CD4-positive, alpha-beta T cell treated with Interleukin-17A for 1 hour (primary cell): ENCODE measurements around the gene HTRA1.
A peak's percentile ranks its signal among the peaks of the same experiment; 100 is the strongest.

Experiments
- DNase-seq: peaks from one replicate; pipeline ENCODE4 v3.0.0-alpha.2; 2020

Gene HTRA1

DNA sequence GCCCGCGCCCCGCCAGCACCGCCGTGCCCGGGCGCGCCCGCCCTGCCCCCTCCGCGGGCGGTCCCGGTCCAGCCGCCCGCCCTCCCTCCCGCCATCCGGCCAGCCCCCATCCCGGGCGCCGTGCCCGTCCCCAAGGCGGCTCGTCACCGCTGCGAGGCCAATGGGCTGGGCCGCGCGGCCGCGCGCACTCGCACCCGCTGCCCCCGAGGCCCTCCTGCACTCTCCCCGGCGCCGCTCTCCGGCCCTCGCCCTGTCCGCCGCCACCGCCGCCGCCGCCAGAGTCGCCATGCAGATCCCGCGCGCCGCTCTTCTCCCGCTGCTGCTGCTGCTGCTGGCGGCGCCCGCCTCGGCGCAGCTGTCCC is at the start of gene HTRA1:
Gene HTRA1 (plus strand): TSS at position 187 of the 362 bp plus-strand sequence. CDS start 100 bp downstream, at position 287.
- no peak for DNase-seq

GRCh38 chr10:122413327-122413726 is 48.0 kb upstream of the HTRA1 start:
- no peak for DNase-seq

- DNase-seq: no peak
Observed at GRCh38 chr10:122417667-122418066, 43.7 kb upstream of the HTRA1 start.

GRCh38 chr10:122419016-122419415 is 42.3 kb upstream of the HTRA1 start:
- DNase-seq: no peak

GRCh38 chr10:122419876-122420623 is 41.3 kb upstream of the HTRA1 start:
- no peak for DNase-seq

- DNase-seq: no peak
Observed at GRCh38 chr10:122420624-122421007, 40.7 kb upstream of the HTRA1 start.

DNA sequence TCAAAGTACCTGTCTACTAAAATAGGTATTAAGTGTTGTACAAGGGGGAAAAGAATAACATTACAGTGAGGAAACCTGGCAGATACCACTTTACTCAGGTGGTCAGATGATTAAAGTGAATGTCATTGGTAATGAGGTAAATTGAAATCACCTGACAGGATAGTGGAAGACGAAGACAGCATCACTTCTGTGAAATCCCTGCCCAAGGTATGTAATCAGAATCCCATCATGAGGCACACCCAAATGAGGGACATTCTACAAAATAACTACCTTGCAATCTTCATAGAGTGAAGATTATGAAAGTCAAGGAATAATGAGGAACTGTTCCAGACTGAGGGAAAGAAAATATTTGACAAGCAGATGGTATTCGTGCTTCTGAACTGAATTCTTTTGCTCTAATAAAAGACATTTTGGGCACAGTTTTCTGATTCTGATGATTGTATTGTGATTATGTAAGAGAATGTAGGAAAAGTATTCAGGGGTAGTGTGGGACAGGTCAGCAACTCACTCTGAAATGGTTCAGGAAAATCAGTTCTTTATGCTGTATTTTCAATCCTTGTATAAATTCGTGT is 40.2 kb upstream of the HTRA1 start:
- no peak for DNase-seq

DNA sequence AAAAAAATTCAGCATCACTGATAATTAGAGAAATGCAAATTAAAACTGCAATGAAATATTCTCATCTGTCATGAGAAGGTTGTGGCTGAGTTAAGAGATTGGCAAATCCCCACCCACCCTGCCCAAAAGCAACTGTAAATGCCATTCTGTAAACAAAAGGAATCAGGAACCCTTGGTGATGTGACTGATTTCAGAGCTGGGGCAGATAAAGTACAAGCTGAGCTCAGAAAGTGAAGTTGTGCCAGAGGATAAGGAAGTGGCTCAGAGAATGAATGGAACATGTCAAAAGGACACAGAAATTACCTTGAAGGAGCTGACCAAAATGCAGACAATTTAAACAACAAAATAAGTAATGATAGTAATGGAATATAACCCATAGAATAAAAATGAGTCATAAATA is 39.6 kb upstream of the HTRA1 start:
- no peak for DNase-seq

GRCh38 chr10:122422266-122422989 is 38.9 kb upstream of the HTRA1 start:
- peak; percentile 62 for DNase-seq

DNA sequence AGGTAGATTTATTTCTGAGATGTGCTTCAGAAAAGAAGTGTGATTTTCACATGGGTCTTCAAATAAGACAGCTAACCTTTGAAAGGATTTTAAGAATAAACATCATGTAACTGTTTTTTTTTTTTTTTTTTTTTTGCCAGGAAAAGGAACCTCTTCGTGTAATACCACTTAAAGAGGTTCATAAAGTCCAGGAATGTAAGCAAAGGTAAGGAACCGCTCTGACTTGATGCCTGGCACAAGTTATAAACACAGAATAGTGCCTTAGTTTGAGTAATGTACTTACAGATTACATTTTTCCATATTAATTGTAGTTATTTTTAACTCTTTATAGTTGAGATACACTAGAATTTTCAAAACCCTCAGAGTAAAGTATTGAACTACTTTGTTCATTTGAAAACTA is 37.3 kb upstream of the HTRA1 start:
- no peak for DNase-seq

GRCh38 chr10:122426829-122427228 is 34.5 kb upstream of the HTRA1 start:
- DNase-seq: no peak

- DNase-seq: no peak
Observed at GRCh38 chr10:122427280-122427679, 34.1 kb upstream of the HTRA1 start.

DNA sequence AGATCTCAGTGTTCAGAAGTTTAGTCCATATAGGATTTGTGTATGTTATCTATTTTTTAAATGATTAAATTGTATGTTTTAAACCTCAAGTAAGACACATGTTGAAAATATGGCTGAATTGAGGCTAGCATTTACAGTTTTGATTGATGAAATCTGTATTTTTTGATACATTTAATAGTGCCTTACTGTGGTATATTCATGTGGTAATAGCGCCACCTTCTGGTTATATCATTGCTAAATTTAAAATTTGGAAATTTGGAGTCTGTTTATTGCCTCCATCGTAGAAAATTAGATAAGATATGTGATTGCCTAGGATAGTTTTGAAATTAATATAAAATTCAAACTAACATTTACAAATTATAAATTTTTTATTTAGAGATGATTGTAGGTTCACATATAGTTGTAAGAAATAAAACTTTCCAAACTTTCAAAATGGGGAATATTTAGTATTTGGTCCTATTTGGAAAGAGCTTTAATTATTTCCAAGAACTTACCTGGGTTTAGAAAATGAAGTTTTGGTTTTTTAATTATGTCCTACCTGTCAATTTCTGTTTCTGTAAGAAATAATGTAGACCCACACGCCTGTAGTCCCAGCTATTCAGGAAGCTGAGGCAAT is 26.0 kb upstream of the HTRA1 start:
- peak; percentile 76 for DNase-seq

GRCh38 chr10:122441961-122442360 is 19.4 kb upstream of the HTRA1 start:
- DNase-seq: no peak

DNA sequence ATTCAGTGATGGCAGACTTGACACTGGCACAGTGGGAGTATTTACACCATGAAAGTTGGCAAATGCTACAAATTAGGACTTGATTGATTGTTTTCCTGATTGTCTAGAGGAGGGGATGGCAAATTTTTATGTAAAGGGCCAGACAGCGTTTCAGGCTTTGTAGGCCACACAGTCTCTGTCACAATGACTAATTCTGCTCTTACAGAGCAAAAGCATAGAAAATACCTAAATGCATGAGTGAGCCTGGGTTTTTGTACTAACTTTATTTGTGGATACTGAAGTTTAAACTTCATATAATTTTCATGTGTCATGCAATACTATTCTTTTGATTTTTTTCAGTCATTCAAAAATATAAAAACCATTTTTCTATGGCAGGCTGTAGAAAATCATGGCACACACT is 15.9 kb upstream of the HTRA1 start:
- no peak for DNase-seq

- DNase-seq: no peak
Observed at GRCh38 chr10:122445904-122446303, 15.4 kb upstream of the HTRA1 start.

DNA sequence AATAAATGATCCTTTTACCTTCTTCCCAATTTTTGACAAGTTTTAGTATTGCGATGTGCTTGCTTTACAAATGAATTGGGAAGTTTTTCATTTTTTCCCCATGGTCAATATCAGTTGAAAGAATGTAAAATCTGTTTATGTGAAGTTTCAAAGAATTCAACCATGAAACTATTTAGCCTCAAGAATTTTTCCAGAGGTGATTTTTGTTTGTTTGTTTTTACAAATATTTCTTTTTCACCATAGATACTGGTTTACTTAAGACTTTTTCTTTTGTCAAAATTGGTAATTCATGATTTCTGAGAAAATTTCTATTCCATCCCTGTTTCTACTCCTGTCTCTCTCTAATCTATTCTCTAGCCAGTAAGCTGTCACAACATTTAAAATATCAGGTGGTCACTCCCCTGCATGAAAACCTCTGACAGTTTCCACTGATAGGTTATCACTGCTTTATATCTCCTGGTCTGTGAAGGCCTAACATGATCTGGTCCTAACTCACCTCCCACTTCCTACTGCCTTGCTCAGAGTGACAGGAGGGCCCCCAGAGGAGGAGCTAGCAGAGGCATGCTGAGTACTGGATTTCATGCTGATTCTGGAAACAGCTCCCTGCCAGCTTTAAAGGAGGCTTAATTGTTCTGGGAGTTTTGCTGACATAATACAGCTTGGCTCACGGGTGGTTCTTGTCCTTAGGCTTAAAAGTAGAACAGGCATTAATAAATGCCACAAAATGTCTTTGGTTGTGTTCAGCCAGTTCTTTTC is 14.5 kb upstream of the HTRA1 start:
- no peak for DNase-seq

- DNase-seq: no peak
Observed at GRCh38 chr10:122448600-122448999, 12.8 kb upstream of the HTRA1 start.

DNA sequence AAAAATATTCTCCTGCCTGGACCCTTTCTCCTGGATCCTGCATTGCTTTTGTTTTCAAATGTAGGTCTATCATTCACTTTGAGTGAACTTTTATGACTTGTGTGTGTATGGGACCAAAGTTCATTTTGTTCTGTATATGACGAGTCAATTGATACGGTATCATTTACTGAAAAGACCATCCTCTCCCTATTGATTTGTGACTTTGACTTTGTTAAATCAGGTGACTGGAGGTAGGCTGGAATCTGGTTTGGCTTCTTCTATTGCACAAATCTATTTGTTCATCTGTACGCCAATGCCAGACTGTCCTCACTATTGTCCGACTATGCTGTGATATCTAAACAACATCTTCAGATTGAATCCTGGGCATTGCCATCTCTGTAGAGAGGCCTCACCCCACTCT is 12.2 kb upstream of the HTRA1 start:
- DNase-seq: no peak

DNA sequence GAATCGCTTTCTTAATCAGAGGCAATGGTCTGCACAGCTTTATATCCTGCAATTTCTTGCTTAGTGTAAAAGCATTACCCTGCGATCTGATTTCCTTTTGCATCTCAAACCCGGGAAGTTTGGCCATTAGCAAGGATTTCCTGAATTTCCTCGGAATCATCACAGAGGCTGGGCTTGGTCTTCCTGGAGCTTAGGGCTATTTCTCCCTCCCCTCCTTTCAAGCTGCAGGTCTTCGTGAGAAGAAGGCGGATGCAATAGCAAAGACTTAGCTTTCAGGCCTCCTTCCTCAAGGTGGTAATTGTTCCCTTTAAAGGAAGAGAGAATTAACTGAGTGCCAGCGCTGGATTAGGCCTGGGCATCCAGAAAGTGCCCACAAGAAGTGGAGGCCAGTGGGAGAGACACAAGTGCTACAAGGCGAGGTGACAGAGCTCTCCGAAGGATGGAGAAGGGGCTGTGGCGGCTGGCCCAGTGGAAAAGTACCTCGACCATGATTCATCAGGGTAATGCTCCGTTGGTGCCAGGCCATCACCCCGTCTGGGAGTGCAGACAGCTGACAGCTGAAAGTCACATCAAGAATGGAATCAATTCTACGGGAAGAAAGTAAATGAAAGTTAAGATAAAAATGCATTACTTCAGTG is 10.9 kb upstream of the HTRA1 start:
- no peak for DNase-seq

GRCh38 chr10:122454071-122454470 is 7.3 kb upstream of the HTRA1 start:
- no peak for DNase-seq

DNA sequence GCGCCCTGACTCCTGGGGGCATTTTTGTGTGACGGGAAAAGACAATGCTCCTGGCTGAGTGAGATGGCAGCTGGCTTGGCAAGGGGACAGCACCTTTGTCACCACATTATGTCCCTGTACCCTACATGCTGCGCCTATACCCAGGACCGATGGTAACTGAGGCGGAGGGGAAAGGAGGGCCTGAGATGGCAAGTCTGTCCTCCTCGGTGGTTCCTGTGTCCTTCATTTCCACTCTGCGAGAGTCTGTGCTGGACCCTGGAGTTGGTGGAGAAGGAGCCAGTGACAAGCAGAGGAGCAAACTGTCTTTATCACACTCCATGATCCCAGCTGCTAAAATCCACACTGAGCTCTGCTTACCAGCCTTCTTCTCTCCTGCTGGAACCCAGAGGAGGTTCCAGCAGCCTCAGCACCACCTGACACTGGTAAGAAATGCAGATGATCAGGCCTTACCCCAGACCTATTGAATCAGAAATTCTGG is 6.7 kb upstream of the HTRA1 start, which contains the start of gene ARMS2:
Gene ARMS2 (plus strand): TSS at position 51 of the 478 bp plus-strand sequence. CDS start 75 bp downstream, at position 126.
- no peak for DNase-seq
